Panc1 (cell line): ENCODE measurements around the gene VWC2L. TPM values are rescaled to one million over a fixed set of nuclear protein-coding genes. Genes with fewer than 3 reads are reported as not detected.

Experiments
- ATAC-seq: fragments of 200-7000 bp; cut with Tn5 transposase; 2 replicates; pipeline ENCODE4 v1.9.1; 2020; ENCODE audit warnings: mild to moderate bottlenecking, moderate library complexity
- BruUV-seq: library from RNA; stranded (reverse); fragments of 400-500 nt; replicated peaks from 2 replicates; lab custom pipeline; 2021; lab: Mats Ljungman, UMichigan
- CTCF ChIA-PET: fragments of 300-600 bp; sonication (Branson Sonifier 250); formaldehyde crosslinking; loops from one replicate; lab custom pipeline; 2022; ENCODE audit warnings: antibody characterized with exemption; lab: Charles Lee
- POLR2A ChIA-PET: fragments of 300-600 bp; sonication (Branson Sonifier 250); formaldehyde crosslinking; loops from one replicate; lab custom pipeline; 2022; ENCODE audit warnings: antibody characterized with exemption; lab: Charles Lee
- DNase-seq: peaks from one replicate; pipeline ENCODE4 v3.0.0-alpha.2; 2010; ENCODE audit warnings: low read depth, low spot score
- H3K27ac ChIP-seq: 2 replicates; pipeline ENCODE4 v1.5.1; 2011; ENCODE audit warnings: mild to moderate bottlenecking, low read length, inconsistent platforms
- H3K27me3 ChIP-seq: fragments of 200-500 bp; sonication (Bioruptor generic); 2 replicates; pipeline ENCODE4 v1.6.0; 2014; ENCODE audit warnings: low read length, inconsistent platforms; ENCODE audit not compliant: control insufficient read depth, insufficient read depth
- H3K36me3 ChIP-seq: fragments of 200-500 bp; sonication (Bioruptor generic); 2 replicates; pipeline ENCODE4 v1.5.1; 2014; ENCODE audit warnings: inconsistent platforms, mild to moderate bottlenecking, low read length, moderate library complexity; ENCODE audit not compliant: control insufficient read depth, insufficient read depth
- H3K4me1 ChIP-seq: 2 replicates; pipeline ENCODE4 v1.5.1; 2011; ENCODE audit warnings: inconsistent platforms, mild to moderate bottlenecking, low read length, moderate library complexity; ENCODE audit not compliant: control insufficient read depth, insufficient read depth
- H3K4me3 ChIP-seq, 2 experiments: 2 replicates each; pipeline ENCODE4 v1.5.1; 2011 to 2012; ENCODE audit warnings: low read depth in 2 of 2, low read length in 2 of 2, mild to moderate bottlenecking in 2 of 2, inconsistent platforms in 1 of 2, moderate library complexity in 1 of 2
- H3K9me3 ChIP-seq: fragments of 200-500 bp; sonication (Bioruptor generic); 2 replicates; pipeline ENCODE4 v1.5.1; 2014; ENCODE audit warnings: low read depth, mild to moderate bottlenecking, inconsistent platforms, low read length, moderate library complexity; ENCODE audit not compliant: control insufficient read depth, insufficient read depth
- CTCF ChIP-seq: fragments of 450-650 bp; IDR thresholded peaks from 2 replicates; pipeline ENCODE4 v1.5.1; 2017; ENCODE audit warnings: mild to moderate bottlenecking
- POLR2AphosphoS5 ChIP-seq: IDR thresholded peaks from 2 replicates; pipeline ENCODE4 v1.6.1; 2012; ENCODE audit warnings: mild to moderate bottlenecking, low read depth, low read length, moderate library complexity
- REST ChIP-seq, 2 experiments: IDR thresholded peaks; 2 replicates each; pipeline ENCODE4 v1.6.1; 2011 to 2012; ENCODE audit warnings: low read depth in 2 of 2, control low read depth in 1 of 2, low read length in 1 of 2, mild to moderate bottlenecking in 1 of 2, moderate library complexity in 1 of 2; ENCODE audit not compliant: insufficient read depth in 1 of 2
- SIN3A ChIP-seq: IDR thresholded peaks from 2 replicates; pipeline ENCODE4 v1.6.1; 2012; ENCODE audit warnings: low read depth, mild to moderate bottlenecking, low read length, moderate library complexity, borderline replicate concordance; ENCODE audit not compliant: insufficient read depth
- TCF7L2 ChIP-seq: IDR thresholded peaks from 2 replicates; pipeline ENCODE4 v1.6.1; 2011; ENCODE audit warnings: mild to moderate bottlenecking, low read depth, low read length, inconsistent platforms
- in situ Hi-C: cut with HindIII; loops from 2 replicates; pipeline ENCODE4 v1.10.0; 2016; ENCODE audit warnings: low sequenced_read_pairs, low pct_unique_long_range_greater_than_20kb
- intact Hi-C: fragments of 100-400 bp; cut with micrococcal nuclease; formaldehyde crosslinking; loops from one replicate; pipeline ENCODE4 v1.10.0; 2022; ENCODE audit not compliant: unreplicated experiment
- total RNA-seq: library from RNA; stranded (reverse); gene quantifications from one replicate; pipeline ENCODE4 v1.2.1, GENCODE V29; 2021; ENCODE audit not compliant: unreplicated experiment

VWC2L gene
- total RNA-seq, 1 experiment from 2014 or later = not detected

DNA sequence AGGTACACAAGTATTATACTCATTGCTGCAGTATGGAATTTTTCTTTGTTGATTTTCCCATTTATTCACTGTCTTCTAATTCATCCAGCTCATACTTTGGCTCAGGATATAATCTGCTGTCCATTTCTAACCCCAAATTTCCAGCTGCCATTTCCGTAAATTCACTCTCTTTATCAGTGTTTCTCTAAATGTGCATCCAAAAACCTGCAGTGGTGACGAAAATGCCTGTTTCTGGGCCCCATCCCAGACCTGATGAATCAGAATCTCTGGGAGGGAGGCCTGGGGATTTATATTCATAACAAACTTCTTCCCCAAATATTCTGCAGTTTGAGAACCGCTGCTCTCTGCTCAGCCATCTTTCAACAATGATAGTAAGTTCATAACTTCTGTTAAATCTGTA lies 86.6 kb downstream of the VWC2L start:
- DNase-seq = no peak
- no TSS peak for BruUV-seq
- POLR2A ChIA-PET = no interaction called here

GRCh38 chr2:214503568-214503967 lies 92.7 kb downstream of the VWC2L start:
- no peak for ATAC-seq
- intact Hi-C loops = no loop called here
- Histone ChIP-seq H3K4me3 (no peak overlapping the region), H3K27ac (no peak overlapping the region), H3K27me3 (no peaks in the 10 kb centered on the region), H3K4me1 (no peaks in the 10 kb centered on the region), H3K36me3 (no peaks in the 10 kb centered on the region), H3K9me3 (no peaks in the 10 kb centered on the region)
- no TSS peak for BruUV-seq
- CTCF ChIA-PET = interaction anchor here (0.7 kb wide), 1 partner anchor 76 kb away, joined by 3 read pairs; no protein-coding TSS in a partner anchor
- no peak for DNase-seq
- no peak for TF ChIP-seq SIN3A
- TF ChIP-seq POLR2AphosphoS5 = no peak
- no peak for TF ChIP-seq CTCF
- no peak for TF ChIP-seq TCF7L2
- TF ChIP-seq REST (IDR thresholded peaks at IDR 0.05; ENCODE audit: insufficient read depth in 1 of 2, low read depth in 2 of 2, low read length in 1 of 2) = no peak
- POLR2A ChIA-PET = no interaction called here
- in situ Hi-C loops = no loop called here

More for the DNA sequence above, 86.6 kb downstream of the VWC2L start:
- TF ChIP-seq CTCF (no peak), REST (IDR thresholded peaks at IDR 0.05; ENCODE audit: insufficient read depth in 1 of 2, low read depth in 2 of 2, low read length in 1 of 2) (no peak), SIN3A (no peak), POLR2AphosphoS5 (no peak), TCF7L2 (no peak)
- in situ Hi-C loops (no loop called here), intact Hi-C loops (no loop called here)
- CTCF ChIA-PET = no interaction called here
- no peaks in the 10 kb centered on the region for H3K36me3 ChIP-seq
- no peak for ATAC-seq
- no peak overlapping the region for H3K27ac ChIP-seq
- no peaks in the 10 kb centered on the region for H3K9me3 ChIP-seq
- H3K4me1 ChIP-seq = no peaks in the 10 kb centered on the region
- H3K4me3 ChIP-seq = no peak overlapping the region
- no peaks in the 10 kb centered on the region for H3K27me3 ChIP-seq
